HUDEP-2 (cell line): ENCODE measurements around the gene P2RX6.
"Not testable (repeated sequence)": the region's sequence is repeated elsewhere in the genome, so short reads cannot be mapped to it uniquely, and the experiment has no call there.

Source experiments
- DNase-seq, 76 experiments: peaks; one replicate each; lab custom pipeline; 2025; ENCODE audit not compliant: unreplicated experiment in 76 of 76; lab: John Stamatoyannopoulos, UW

P2RX6 gene

GRCh38 chr22:21051145-21051830 lies 36.3 kb downstream of the P2RX6 start:
- no peak for DNase-seq

DNA sequence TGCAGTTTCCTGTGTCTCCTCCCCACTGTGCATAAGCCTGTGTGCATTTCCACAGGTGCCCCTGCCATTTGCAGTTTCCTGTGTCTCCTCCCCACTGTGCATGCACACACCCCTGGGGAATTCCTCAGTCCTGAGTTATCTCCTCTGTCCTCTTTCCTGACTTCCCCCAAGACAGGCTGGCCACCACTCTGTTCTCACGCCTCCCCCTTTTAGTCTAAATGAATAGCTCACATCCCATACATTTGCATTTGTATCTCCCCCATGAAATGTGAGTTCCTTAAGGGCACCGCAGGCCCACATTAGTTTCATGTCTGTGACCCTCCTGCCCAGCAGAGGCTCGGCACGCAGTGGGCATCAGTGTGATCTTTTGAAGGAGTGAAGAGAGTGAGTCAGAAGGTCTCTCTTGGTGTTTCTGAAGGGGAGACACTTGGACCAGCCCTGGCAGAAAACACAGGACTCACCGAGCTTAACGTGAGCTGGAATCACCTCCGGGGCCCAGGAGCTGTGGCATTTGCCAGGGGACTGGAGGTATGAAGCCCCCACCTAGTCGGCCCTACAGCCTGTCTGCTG lies 37.0 kb downstream of the P2RX6 start:
- DNase-seq, result no peak

DNA sequence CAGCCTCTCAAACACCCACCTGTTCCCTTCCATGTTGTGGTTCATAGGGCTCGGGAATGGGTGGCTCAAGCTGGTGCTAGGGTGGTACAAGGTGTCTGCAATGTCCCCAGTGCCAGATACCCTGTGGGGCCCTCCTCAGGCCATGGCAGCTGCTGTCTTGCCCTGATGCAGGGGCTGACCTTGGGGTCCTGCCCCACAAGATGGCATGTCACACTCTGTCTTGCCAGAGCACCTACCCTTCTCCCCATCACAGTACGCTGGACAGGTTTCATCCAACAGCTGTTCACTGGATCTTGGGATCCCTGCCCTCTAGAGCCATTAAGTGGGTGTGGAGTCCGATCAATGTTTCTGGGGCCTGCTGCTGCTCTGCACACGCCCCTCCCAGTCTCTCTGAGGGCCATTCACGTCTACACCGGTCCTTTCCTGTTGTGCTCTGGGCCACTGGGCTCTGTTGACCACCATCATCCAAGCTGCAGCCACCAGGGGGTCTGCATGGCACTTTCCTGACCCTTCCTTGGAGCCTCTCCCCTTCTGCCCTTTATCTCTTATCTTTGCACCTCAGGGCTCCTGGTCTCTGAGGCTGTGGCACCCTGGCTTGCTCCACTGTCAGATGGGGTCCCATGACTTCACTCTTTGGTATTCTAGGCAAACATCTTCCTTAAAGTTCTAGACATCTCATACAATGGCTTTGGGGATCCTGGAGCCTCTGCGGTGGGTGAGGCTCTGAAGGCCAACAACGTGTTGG lies 37.9 kb downstream of the P2RX6 start:
- DNase-seq, result no peak

GRCh38 chr22:21054046-21054713 lies 39.2 kb downstream of the P2RX6 start:
- DNase-seq, result no peak

DNA sequence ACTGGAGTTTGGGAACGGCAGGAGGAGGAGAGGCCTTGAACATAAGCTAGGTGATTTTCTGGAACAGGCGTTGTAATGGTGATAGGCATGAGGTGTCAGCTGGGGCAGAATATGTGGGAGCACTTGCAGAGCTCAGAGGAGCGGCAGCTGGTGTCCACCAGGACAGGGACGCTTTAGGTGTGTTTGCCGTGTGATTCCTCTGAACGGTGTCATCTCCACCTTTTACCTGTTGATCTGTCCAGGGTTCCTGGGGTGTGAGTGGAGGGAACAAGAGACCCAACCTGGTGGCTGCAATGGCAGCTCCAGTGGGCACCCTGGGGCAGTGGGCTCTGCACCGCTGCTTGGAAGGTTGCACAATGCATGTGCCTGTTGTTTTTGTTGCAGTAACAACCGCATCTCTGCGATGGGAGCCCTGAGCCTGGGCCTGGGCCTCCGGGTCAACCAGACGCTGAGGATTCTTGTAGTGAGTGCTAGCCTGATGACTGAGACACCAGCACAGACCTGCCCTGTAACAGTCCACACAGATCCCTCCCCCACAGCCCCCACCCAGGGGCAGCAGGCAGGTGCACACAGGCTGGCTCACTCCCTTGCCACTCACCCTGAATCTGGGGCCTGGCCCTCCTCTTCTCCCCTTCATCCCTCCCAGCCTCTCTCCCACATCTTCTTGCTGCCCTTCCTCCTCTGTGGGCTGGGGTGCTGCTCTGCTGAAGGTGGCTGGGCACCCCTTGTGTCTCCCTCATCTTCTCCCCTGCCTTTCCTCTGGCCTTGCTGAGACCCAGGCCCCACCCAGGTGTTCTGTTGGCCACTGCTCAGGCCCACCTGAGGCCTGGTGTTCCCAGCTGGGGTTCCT lies 40.0 kb downstream of the P2RX6 start:
- no peak for DNase-seq

DNA sequence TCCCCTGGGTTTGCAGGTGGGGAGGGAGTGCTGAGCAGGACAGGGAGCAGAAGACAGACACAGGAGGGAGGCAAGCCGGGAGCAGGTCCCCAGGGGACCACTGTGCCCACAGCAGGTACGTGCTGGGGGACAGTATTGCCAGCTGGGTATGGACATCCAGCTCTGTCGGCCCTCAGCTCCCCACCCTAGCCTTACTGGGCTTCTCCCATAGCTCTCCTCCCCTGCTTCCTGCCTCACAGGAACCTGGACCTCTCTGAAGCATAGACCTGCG lies 40.5 kb downstream of the P2RX6 start:
- DNase-seq, result no peak

- no peak for DNase-seq
Measured at GRCh38 chr22:21055880-21056319, 40.9 kb downstream of the P2RX6 start.

GRCh38 chr22:21060363-21060762 lies 45.4 kb downstream of the P2RX6 start:
- DNase-seq, result not testable (repeated sequence)

GRCh38 chr22:21061660-21062321 lies 46.8 kb downstream of the P2RX6 start:
- DNase-seq, result not testable (repeated sequence)

DNA sequence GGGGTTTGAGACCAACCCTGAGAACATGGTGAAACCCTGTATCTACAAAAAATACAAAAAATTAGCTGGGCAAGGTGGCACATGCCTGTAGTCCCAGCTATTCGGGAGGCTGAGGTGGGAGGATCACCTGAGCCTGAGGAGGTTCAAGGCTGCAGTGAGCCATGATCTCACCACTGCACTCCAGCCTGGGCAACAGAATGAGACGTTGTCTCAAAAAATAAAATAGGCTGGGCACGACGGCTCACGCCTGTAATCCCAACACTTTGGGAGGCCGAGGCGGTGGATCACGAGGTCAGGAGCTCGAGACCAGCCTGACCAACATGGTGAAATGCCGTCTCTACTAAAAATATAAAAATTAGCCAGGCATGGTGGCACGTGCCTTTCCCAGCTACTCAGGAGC lies 49.5 kb downstream of the P2RX6 start:
- DNase-seq, result not testable (repeated sequence)

- DNase-seq, result no peak
Measured at GRCh38 chr22:21064917-21065864, 50.2 kb downstream of the P2RX6 start.

GRCh38 chr22:21067075-21067900 lies 52.3 kb downstream of the P2RX6 start:
- DNase-seq, result no peak

GRCh38 chr22:21067901-21068680 lies 53.1 kb downstream of the P2RX6 start:
- no peak for DNase-seq

DNA sequence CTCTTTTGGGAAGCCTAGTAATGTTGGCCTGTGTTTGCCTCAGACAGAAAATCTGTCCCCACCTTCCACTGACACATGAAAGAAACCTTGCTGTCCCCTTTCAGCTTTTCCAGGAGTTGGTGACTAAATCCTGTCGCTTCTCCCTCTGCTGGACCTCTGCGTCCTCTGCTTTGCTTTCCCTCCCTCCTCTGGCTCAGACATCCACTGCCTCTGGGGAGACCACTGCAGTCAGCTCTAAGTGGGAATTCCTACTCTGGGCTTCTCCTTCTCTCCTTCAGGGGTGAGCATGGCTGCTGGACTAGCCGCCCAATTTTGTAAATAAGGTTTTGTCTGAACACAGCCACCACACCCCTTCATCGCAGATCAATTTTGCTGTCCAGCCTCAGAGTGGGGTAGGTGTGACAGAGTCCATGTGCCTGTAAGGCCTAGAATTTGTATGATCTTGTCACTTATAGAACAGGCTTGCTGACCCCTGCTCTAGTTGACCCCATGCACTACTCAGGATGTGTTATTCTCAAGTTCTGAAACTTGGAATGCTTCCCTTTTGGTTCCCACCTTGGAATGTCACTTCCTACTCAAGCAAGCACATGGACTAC lies 53.8 kb downstream of the P2RX6 start:
- DNase-seq, result no peak

DNA sequence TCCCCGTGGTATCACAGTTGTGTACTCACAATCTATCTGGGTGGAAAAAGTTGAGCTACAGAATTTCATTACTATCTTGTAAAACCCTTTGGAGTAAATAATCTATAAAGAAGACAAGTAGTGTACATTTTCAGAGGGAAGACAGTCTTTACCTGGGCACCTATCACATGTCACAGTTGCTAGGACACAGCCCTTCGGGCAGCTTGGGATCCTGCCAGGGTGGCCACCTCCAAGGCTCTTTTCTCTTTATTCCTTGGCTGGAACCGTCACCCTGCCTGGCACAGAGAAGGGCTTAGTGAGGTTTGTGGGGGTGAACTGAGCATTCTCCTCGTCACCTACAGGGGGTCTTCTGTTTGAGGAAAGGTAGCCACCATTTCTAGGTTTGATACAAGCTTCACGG lies 54.4 kb downstream of the P2RX6 start:
- no peak for DNase-seq

- peak in 1 of 76 experiments; percentile 1 for DNase-seq
Measured at GRCh38 chr22:21070690-21071615, 56.0 kb downstream of the P2RX6 start.
